PC-3 (cell line): ENCODE measurements around the gene FOXO6. TPM values are rescaled to one million over a fixed set of nuclear protein-coding genes. Genes with fewer than 3 reads are reported as not detected.

Experiments used
- ATAC-seq: fragments of 200-7000 bp; cut with Tn5 transposase; 2 replicates; pipeline ENCODE4 v1.9.1; 2020; ENCODE audit warnings: mild to moderate bottlenecking, moderate library complexity
- BruUV-seq: library from RNA; stranded (reverse); fragments of 400-500 nt; replicated peaks from 2 replicates; lab custom pipeline; 2021; lab: Mats Ljungman, UMichigan
- CTCF ChIA-PET: fragments of 300-600 bp; sonication (Branson Sonifier 250); formaldehyde crosslinking; loops from one replicate; lab custom pipeline; 2022; ENCODE audit warnings: antibody characterized with exemption; lab: Charles Lee
- POLR2A ChIA-PET: fragments of 300-600 bp; sonication (Branson Sonifier 250); formaldehyde crosslinking; loops from one replicate; lab custom pipeline; 2022; ENCODE audit warnings: antibody characterized with exemption; ENCODE audit not compliant: unreplicated experiment; lab: Charles Lee
- DNase-seq: peaks from one replicate; pipeline ENCODE4 v3.0.0-alpha.2; 2015
- H2AFZ ChIP-seq: fragments of 300-600 bp; sonication (generic); 2 replicates; pipeline ENCODE4 v1.6.0; 2016; ENCODE audit warnings: antibody characterized with exemption, low read length
- H3F3A ChIP-seq: fragments of 300-600 bp; sonication (generic); one replicate; pipeline ENCODE4 v1.6.0; 2017; ENCODE audit warnings: antibody characterized with exemption, low read length, control low read depth, mild to moderate bottlenecking; ENCODE audit not compliant: unreplicated experiment
- H3K27ac ChIP-seq: fragments of 300-600 bp; sonication (generic); 2 replicates; pipeline ENCODE4 v1.5.1; 2016; ENCODE audit warnings: mild to moderate bottlenecking, low read length
- H3K27me3 ChIP-seq: fragments of 300-600 bp; sonication (generic); 2 replicates; pipeline ENCODE4 v1.6.1; 2016; ENCODE audit warnings: low read length, mixed read lengths
- H3K36me3 ChIP-seq: fragments of 300-600 bp; sonication (generic); 2 replicates; pipeline ENCODE4 v1.6.1; 2016; ENCODE audit warnings: low read depth, mixed run types, low read length, mixed read lengths
- H3K4me1 ChIP-seq: fragments of 300-600 bp; sonication (generic); 2 replicates; pipeline ENCODE4 v1.5.1; 2016; ENCODE audit warnings: low read length; ENCODE audit not compliant: insufficient read depth
- H3K4me2 ChIP-seq: fragments of 300-600 bp; sonication (generic); 2 replicates; pipeline ENCODE4 v1.6.0; 2016; ENCODE audit warnings: low read length
- H3K4me3 ChIP-seq: fragments of 300-600 bp; sonication (generic); 2 replicates; pipeline ENCODE4 v1.5.1; 2016; ENCODE audit warnings: mild to moderate bottlenecking, low read length, mixed read lengths
- H3K79me2 ChIP-seq: fragments of 300-600 bp; sonication (generic); 2 replicates; pipeline ENCODE4 v1.6.1; 2017; ENCODE audit warnings: low read length, mixed read lengths
- H3K9ac ChIP-seq: fragments of 300-600 bp; sonication (generic); 2 replicates; pipeline ENCODE4 v1.6.0; 2016; ENCODE audit warnings: mild to moderate bottlenecking, low read length
- H3K9me2 ChIP-seq: fragments of 300-600 bp; sonication (generic); replicated peaks from 2 replicates; pipeline ENCODE4 v1.6.1; 2016; ENCODE audit warnings: mixed run types, low read length, mixed read lengths
- H3K9me3 ChIP-seq: fragments of 300-600 bp; sonication (generic); 2 replicates; pipeline ENCODE4 v1.6.1; 2016; ENCODE audit warnings: low read length, mixed read lengths
- H4K20me1 ChIP-seq: fragments of 300-600 bp; sonication (generic); 2 replicates; pipeline ENCODE4 v1.6.1; 2016; ENCODE audit warnings: low read length, mixed read lengths
- CTCF ChIP-seq: fragments of 300-600 bp; sonication (generic); conservative IDR thresholded peaks from 2 replicates; pipeline ENCODE4 v1.5.1; 2017; ENCODE audit warnings: antibody characterized with exemption, low read depth, mild to moderate bottlenecking, low read length
- EZH2 ChIP-seq: fragments of 300-600 bp; sonication (generic); IDR thresholded peaks from one replicate; pipeline ENCODE4 v1.6.1; 2017; ENCODE audit warnings: antibody characterized with exemption, mild to moderate bottlenecking, low read length; ENCODE audit not compliant: unreplicated experiment
- EZH2phosphoT487 ChIP-seq: fragments of 300-600 bp; sonication (generic); IDR thresholded peaks from 2 replicates; pipeline ENCODE4 v1.6.1; 2018; ENCODE audit warnings: mild to moderate bottlenecking, antibody characterized with exemption, low read length, borderline replicate concordance
- intact Hi-C: fragments of 100-400 bp; cut with micrococcal nuclease; formaldehyde crosslinking; loops from 2 replicates; pipeline ENCODE4 v1.9.0; 2023
- total RNA-seq: library from RNA; depleted of rRNA; stranded (reverse); fragments of >200 nt; gene quantifications from 2 replicates; pipeline ENCODE4 v1.2.3, GENCODE V29; 2014

The FOXO6 gene
- total RNA-seq, 1 experiment from 2014 or later = 1.2 TPM

- ATAC-seq (no peak), DNase-seq (no peak)
- Histone ChIP-seq H3K79me2 (no peaks in the 10 kb centered on the region), H3K9me3 (no peaks in the 10 kb centered on the region), H2AFZ (no peak overlapping the region), H3K9me2 (no peaks in the 10 kb centered on the region), H3K36me3 (no peaks in the 10 kb centered on the region), H3K4me1 (peaks cover 15% of the 10 kb centered on the region), H3F3A (no peaks in the 10 kb centered on the region), H3K9ac (no peak overlapping the region), H4K20me1 (no peaks in the 10 kb centered on the region), H3K4me2 (no peak overlapping the region), H3K27me3 (no peaks in the 10 kb centered on the region), H3K27ac (no peak overlapping the region), H3K4me3 (no peak overlapping the region)
- TF ChIP-seq CTCF (no peak), EZH2phosphoT487 (no peak), EZH2 (no peak)
- BruUV-seq = no TSS peak
- CTCF ChIA-PET = interaction anchor here (0.6 kb wide), 1 partner anchor 22 kb away, joined by 7 read pairs; no protein-coding TSS in a partner anchor
- POLR2A ChIA-PET = no interaction called here
- intact Hi-C loops = loop anchor here (5.0 kb wide), 1 partner anchor 34 kb away; no protein-coding TSS in a partner anchor
These were observed 54.8 kb downstream of the FOXO6 start for GRCh38 chr1:41416081-41416480.

GRCh38 chr1:41416552-41417334 is 55.5 kb downstream of the FOXO6 start:
- ChIA-PET CTCF (no interaction called here), POLR2A (no interaction called here)
- Histone ChIP-seq H3K4me3 (no peak overlapping the region), H3K4me2 (no peak overlapping the region), H2AFZ (no peak overlapping the region), H3K4me1 (peaks cover 15% of the 10 kb centered on the region), H3K9ac (no peak overlapping the region), H3K9me2 (no peaks in the 10 kb centered on the region), H3K36me3 (no peaks in the 10 kb centered on the region), H3K27me3 (no peaks in the 10 kb centered on the region), H3F3A (no peaks in the 10 kb centered on the region), H3K27ac (no peak overlapping the region), H3K9me3 (no peaks in the 10 kb centered on the region), H4K20me1 (no peaks in the 10 kb centered on the region), H3K79me2 (no peaks in the 10 kb centered on the region)
- ATAC-seq (peak; percentile 56), DNase-seq (peak; percentile 78)
- intact Hi-C loops = loop anchor here (1.0 to 5.0 kb wide), 4 partner anchors 34 to 148 kb away; no protein-coding TSS in a partner anchor
- TF ChIP-seq EZH2phosphoT487 (no peak), CTCF (peak; percentile 95)
- BruUV-seq = no TSS peak

GRCh38 chr1:41417335-41417682 is 56.1 kb downstream of the FOXO6 start:
- Histone ChIP-seq H3K4me3 (no peak overlapping the region), H3K27me3 (no peaks in the 10 kb centered on the region), H2AFZ (no peak overlapping the region), H3K9me3 (no peaks in the 10 kb centered on the region), H4K20me1 (no peaks in the 10 kb centered on the region), H3K4me2 (no peak overlapping the region), H3F3A (no peaks in the 10 kb centered on the region), H3K9me2 (no peaks in the 10 kb centered on the region), H3K4me1 (peaks cover 15% of the 10 kb centered on the region), H3K36me3 (no peaks in the 10 kb centered on the region), H3K79me2 (no peaks in the 10 kb centered on the region), H3K27ac (no peak overlapping the region), H3K9ac (no peak overlapping the region)
- ChIA-PET POLR2A (no interaction called here), CTCF (no interaction called here)
- intact Hi-C loops = loop anchor here (1.0 to 5.0 kb wide), 4 partner anchors 35 to 149 kb away; no protein-coding TSS in a partner anchor
- TF ChIP-seq CTCF (no peak), EZH2phosphoT487 (no peak), EZH2 (no peak)
- DNase-seq = no peak
- BruUV-seq = no TSS peak
- no peak for ATAC-seq
